ENCODE data around the gene CCL4.
"Not testable (repeated sequence)": the region's sequence is repeated elsewhere in the genome, so short reads cannot be mapped to it uniquely, and the experiment has no call there.

The CCL4 gene

GRCh38 chr17:36103401-36103975, at the start of gene CCL4:
CCL4 (plus strand) TSS chr17:36103827; CDS start chr17:36103906, 79 bp downstream.
- peak; percentile 58 for DNase-seq (ENCODE audit: low spot score)

GRCh38 chr17:36055171-36055570, 48.5 kb upstream of the CCL4 start:
- DNase-seq (ENCODE audit: low spot score): no peak

- no peak for DNase-seq (ENCODE audit: low spot score)
Observed at GRCh38 chr17:36055921-36056520, 47.6 kb upstream of the CCL4 start.

GRCh38 chr17:36057911-36058310, 45.7 kb upstream of the CCL4 start:
- DNase-seq (ENCODE audit: low spot score): no peak

DNA sequence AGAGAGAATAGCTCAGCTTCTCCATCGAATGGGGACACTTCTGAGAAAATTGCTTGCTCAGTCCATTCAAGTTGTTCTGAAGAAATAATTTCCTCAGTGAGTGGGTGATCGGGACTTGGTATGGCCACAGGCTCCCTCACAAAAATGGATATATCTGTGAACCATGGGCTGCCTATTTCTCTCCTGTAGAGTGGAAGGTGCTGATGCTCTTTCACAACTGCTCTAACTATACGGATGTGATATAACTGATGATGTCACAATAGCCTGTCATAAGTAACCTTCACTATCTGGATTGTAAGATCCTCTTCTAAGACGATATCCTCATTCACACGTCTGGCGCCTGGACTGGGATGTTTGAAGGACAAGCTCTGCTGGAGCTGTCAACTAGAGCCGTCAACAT, 44.2 kb upstream of the CCL4 start:
- no peak for DNase-seq (ENCODE audit: low spot score)

- DNase-seq (ENCODE audit: low spot score): no peak
Observed at GRCh38 chr17:36060816-36061215, 42.8 kb upstream of the CCL4 start.

- DNase-seq (ENCODE audit: low spot score): no peak
Observed at GRCh38 chr17:36063786-36064541, 39.7 kb upstream of the CCL4 start, which contains the start of gene CCL18. CCL18 (plus strand) TSS chr17:36064272; CDS start chr17:36064343, 71 bp downstream.

DNA sequence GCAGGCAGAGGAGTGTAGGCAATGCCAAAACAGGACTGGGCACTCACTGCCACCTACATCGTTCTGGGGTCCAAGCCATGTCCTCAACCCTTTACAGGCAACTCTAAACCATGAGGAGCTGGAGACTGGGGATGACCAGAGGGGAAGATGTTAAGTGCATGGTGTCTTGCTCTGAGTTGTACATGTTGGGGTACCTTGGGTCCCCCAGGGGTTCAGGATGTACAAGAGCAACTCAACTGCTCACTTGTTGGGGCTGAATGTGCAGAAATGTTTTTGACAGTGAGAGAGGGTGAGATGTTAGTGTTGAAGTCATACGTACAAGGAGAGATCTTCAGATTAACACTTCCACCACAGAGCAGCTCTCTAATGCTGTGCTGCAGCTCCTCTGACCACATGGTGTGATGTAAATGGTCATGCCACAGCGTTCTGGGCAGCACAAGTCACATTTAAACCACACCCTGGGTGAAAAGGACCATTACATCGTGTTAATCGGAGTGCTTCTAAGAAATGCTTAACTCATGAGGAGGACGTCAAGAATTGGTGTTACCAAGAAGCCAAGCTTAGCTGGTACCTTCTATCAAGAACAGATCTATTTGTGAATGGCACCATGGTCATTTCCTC, 37.2 kb upstream of the CCL4 start:
- peak; percentile 64 for DNase-seq (ENCODE audit: low spot score)

DNA sequence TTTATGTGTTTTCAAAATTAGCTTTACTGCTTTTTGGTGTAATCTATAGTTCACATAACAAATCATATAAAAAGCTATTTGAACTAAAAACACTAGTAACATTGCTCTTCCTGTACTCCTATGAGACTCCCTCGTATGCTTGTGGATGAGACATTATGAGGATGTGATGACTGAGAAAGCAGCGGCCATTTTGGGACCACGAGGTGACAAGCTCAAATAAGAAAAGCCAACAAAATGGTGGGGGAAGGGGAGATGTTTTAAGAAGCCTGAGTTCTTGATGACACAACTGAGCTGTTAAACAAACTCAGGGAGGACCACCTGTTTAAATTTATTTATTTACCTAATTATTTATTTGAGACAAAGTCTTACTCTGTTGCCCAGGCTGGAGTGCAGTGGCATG, 35.1 kb upstream of the CCL4 start:
- no peak for DNase-seq (ENCODE audit: low spot score)

DNA sequence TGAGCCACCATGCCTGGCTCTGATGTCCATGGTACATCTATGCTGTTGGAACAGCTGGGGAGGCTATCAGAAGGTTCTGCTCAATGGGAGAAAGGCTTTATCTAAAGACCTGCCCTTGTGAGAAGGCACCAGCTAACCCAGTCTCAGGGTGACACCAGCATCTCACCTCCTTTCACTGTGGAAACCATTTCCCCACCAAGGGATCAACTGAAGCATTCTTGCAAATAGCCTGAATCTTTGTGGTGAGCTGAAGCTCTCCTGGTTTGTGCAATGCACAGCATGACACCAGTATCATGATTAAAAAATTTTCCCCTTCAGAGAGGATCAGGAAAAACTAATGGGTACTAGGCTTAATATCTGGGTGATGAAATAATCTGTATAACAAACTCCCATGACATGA, 34.5 kb upstream of the CCL4 start:
- DNase-seq (ENCODE audit: low spot score): no peak

GRCh38 chr17:36070427-36070826, 33.2 kb upstream of the CCL4 start:
- DNase-seq (ENCODE audit: low spot score): no peak

- no peak for DNase-seq (ENCODE audit: low spot score)
Observed at GRCh38 chr17:36071751-36072150, 31.9 kb upstream of the CCL4 start.

DNA sequence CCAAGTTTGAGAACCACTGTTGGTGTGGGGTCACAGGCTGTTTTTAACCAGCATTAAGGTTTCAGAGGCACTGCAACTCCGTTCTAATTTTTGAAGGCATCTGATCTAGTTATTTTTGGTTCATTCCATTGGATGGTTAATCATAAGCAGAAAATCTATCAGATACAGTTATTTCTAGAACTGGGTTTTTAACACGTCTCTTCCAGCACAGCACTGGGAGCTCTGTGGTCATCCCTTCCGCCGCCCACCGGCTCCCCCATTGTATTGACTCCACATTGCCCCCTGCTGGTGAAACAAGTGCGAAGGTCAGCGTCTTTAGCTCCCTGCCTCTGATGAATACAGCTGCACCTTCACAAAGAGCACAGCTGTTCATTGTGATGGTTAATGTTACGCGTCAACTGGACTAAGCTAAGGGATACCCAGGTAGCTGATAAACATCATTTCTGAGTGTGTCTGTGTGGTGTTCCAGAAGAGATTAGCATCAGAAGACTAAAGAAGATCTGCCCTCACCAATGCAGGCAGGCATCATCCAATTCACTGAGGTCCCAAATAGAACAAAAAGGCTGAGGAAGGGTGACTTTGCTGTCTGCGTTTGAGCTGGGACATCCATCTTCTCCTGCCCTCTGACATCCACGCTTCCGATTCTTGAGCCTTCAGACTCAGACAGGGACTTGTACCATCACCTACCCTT, 31.1 kb upstream of the CCL4 start:
- DNase-seq (ENCODE audit: low spot score): peak; percentile 93

DNA sequence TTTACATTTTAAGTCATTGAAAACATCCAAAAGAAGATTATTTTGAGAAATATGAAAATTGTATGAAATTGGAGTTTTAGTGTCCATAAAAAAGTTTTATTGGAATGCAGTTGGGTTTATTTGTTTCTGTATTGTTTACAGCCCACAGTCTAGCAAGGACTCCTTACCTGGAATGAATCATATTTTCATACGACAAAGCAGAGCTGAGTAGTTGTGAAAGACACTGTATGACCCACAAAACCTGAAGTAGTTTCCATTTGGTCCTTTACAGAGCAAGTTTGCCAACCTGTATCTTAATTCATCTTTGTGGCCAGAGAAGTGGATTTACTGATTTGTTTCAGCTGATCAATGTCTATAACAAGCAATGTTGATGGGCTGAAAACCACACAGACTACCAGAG, 29.3 kb upstream of the CCL4 start:
- DNase-seq (ENCODE audit: low spot score): peak; percentile 86

DNA sequence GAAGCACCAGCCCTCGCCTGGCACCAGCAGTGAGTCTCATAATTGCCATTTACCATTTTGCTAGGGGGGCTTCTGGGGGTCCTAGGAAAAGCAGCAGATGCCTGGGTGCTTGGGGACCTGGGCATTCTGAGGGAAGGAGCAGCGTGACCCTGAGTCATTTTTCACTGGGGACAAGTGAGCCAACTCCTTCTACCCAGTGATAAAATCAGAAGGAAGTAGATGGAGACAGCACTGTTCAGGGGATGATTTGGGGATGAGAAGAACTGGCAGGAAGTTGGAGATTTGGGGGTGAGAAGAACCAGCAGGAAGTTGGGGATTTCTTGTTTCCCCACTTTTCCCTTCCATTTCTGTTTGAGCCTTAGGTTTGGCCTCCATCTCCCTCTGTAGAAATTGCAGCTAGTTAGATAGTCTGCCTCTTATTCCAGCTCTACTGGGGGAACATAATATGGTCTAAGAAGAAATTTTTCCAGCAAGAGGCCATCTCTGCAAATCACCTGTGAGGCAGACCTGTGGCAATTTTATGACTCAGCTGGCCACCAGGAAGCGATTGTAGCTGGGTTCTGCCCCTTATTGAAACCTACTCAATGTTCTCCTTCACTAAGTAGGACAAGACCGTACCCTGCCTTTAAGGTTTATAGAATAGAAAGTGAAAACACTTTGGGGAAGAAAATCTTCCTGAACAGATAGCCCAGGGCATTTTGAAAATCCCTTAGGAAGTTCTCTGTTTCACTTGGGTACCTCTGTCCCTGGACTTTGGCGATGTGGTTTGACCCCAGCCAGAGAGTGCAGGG, 21.8 kb upstream of the CCL4 start:
- DNase-seq (ENCODE audit: low spot score): not testable (repeated sequence)

GRCh38 chr17:36082482-36083120, 21.0 kb upstream of the CCL4 start:
- peak; percentile 86 for DNase-seq (ENCODE audit: low spot score)

- DNase-seq (ENCODE audit: low spot score): not testable (repeated sequence)
Observed at GRCh38 chr17:36083691-36084090, 19.9 kb upstream of the CCL4 start.

DNA sequence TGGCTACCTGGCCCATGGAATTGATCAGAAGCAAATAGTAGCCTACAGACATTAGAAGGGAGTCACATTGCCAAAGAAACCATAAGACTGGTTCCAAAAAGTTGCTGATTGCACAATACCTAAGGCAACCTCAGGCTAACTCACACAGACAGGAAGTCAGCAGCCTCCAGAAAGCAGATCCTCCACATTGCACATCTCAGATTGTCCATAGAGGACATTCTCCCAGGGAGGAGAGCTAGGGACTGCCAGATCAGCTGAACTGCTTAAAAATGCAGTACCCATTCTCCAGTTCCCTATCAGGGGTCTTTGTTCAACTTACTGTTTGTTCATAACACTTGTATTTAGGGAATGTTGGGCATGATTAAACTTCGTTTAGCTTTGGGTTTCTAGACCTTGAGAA, 17.9 kb upstream of the CCL4 start:
- DNase-seq (ENCODE audit: low spot score): peak; percentile 61

- no peak for DNase-seq (ENCODE audit: low spot score)
Observed at GRCh38 chr17:36086791-36087190, 16.8 kb upstream of the CCL4 start.

DNA sequence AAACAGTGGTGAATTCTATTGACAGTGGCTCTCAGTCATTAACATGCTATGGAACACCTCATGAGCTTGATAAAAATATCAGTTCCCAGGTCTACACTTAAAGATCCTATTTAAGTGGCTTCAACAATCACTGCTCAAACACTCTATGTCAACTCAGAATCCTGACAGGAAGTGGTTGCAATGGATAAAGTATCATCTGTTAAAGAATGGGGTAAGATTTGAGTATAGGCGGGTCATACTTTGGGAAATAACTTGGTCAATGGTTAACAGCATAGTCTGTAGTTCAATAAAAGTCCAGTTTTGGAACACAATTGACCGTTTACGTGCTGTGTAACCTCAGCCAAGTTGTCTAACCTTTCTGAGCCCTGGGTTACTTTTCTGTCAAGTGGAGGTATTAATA, 16.2 kb upstream of the CCL4 start:
- DNase-seq (ENCODE audit: low spot score): not testable (repeated sequence)

Data from activated CD4-positive, alpha-beta T cell treated with anti-CD3 and anti-CD28 coated beads, Interleukin-2, Interleukin-4, amounts not matched to agents 100 ng/mL and 50 ng/mL, durations not matched to agents 16 hours and 8 hours (primary cell).